GM10266 (cell line): ENCODE measurements around the gene GSE1.

Experiments used
- DNase-seq: peaks from one replicate; pipeline ENCODE4 v3.0.0; 2012; ENCODE audit errors: extremely low spot score
- CTCF ChIP-seq: IDR thresholded peaks from 2 replicates; pipeline ENCODE4 v1.5.1; 2012; ENCODE audit warnings: mild to moderate bottlenecking, low read depth; ENCODE audit not compliant: control insufficient read depth, insufficient read depth; ENCODE audit errors: missing control alignments

The GSE1 gene

DNA sequence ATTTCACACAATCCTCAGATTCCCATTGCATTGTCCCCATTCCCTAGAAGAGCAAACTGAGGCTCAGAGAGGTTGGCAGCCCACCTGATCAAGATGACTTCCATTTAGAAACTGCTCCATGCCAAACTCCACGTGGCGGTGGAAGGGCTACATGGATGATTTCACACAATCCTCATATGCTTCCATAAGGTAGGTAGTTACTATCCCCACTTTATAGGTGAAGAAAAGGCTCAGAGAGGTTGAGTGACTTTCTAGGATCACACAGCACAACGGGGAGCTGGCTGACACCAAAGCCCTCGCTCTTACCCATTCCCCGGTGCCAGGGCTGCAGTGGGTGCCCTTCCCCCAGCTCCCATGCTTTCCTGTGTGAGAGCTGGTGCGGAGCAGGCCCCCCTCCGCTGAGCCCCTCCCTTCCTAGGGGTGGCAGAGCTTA lies 85.4 kb downstream of the GSE1 start:
- DNase-seq, result no peak
- TF ChIP-seq CTCF, result no peak

DNA sequence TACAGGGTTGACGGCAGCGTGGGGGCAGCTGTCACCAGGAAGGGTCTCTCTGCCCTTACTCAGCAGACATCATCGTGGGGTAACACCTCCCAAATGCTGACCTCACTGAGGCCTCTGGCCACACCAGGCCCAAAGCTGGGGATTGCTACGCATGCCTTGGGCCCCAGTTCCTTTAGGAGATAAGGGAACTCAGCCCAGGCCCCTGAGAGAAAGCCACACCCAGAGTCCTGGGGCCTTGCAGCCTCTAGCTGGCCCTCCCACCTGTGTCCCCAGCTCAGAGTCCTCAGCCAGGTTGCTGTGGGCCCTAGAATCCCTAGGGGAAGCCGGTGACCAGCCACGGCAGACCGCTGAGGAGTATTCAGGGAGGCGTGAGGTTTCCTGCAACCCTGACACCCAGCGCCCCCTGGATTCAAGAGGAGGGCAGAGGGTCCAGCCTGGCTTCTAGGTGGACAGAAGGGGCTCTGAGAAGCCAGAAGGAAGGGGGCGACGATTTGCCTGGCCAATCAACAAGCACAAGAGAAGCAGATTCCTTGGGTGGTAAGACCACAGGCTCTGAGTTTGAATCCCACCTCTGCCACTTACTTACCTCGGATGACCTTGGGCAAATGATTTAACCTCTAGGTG lies 85.9 kb downstream of the GSE1 start:
- DNase-seq, result no peak
- no peak for TF ChIP-seq CTCF

GRCh38 chr16:85699628-85700027 lies 86.5 kb downstream of the GSE1 start:
- no peak for DNase-seq
- TF ChIP-seq CTCF, result no peak

DNA sequence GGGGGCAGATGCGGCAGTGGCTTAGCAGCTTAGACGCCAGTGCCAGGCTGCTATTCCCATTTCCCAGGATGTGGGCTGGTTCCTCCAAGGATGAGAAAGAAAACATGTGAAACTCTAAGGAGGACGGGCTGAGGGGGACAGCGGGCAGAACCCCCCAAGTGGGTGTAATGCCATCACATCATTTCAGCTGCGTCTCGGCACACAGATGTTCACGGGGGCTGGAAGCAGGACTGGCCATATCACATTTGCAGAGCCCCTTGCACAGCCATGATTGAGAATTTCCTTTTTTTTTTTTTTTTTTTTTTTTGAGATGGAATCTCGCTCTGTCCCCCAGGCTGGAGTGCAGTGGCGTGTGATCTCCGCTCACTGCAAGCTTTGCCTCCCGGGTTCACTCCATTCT lies 90.9 kb downstream of the GSE1 start:
- TF ChIP-seq CTCF, result no peak
- DNase-seq, result no peak

DNA sequence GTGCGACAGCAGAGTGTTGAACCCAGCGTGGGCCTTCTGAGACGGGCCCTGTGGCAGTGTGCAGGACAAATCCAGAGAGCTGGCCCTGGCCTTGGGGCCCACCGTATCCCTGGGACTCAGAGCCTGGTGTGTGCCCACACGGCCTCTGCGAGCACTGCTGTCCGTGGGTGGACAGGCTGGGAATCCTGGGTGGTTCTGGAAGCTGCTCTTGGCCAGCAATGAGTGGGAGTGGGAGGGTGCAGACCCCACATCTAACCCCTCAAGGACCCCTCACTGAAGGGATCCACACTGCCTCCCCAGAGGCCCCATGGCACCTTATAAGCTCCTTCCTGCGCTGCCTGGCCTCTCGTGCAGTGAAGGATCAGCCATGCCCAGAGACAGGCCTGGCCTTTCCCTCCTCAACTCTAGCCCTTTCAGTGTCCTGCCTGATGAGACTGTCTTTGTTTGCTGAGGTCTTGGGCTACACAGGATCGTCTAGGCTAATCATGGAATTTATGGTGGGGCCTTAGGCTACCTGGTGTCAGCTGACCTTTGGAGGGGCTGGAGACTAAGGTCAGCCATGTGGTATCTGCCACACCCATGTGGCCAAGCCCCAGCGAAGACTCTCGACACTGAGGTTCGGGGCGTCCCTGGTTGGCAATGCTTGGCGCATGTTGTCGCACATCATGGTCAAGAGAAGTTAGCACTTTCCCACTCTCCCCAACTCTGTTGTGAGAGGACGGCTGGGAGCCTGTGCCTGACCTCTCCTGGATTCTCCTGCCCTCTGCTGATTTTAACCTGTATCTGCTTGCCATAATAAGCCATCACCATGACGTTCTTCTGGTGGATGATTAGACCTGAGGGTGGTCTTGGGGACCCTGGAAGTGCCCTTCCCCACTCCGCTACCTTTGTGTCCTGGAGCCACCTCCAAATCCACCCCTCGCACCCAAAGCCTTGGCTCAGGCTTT lies 92.1 kb downstream of the GSE1 start:
- no peak for TF ChIP-seq CTCF
- DNase-seq, result no peak

- DNase-seq, result no peak
- TF ChIP-seq CTCF, result no peak
Measured at GRCh38 chr16:85706449-85707034, 93.4 kb downstream of the GSE1 start.
